Right atrium auricular region (tissue), 2 donors: ENCODE measurements around the gene TINCR. TPM values are rescaled to one million over a fixed set of nuclear protein-coding genes. Genes with fewer than 3 reads are reported as not detected.

Source experiments
- DNase-seq: peaks from one replicate; pipeline ENCODE4 v3.0.0-alpha.2; 2019; ENCODE audit warnings: low spot score
- H3K27ac ChIP-seq, 2 donors: fragments of 200-600 bp; sonication (generic); 1 replicate in 1 of 2; 2 replicates in 1 of 2; pipeline ENCODE4 v1.5.1; 2016 to 2019
- H3K27me3 ChIP-seq, 2 donors: fragments of 200-600 bp; sonication (generic); one replicate each; pipeline versions ENCODE4 v1.5.1 to v1.6.0; 2017 to 2019
- H3K36me3 ChIP-seq: fragments of 200-600 bp; sonication (generic); one replicate; pipeline ENCODE4 v1.5.1; 2016
- H3K4me1 ChIP-seq, 2 donors: fragments of 200-600 bp; sonication (generic); one replicate each; pipeline versions ENCODE4 v1.5.1 to v1.6.0; 2017 to 2019
- H3K4me3 ChIP-seq, 2 donors: fragments of 200-600 bp; sonication (generic); 1 replicate in 1 of 2; 2 replicates in 1 of 2; pipeline ENCODE4 v1.5.1; 2017 to 2019; ENCODE audit warnings: mild to moderate bottlenecking in 1 of 2, moderate library complexity in 1 of 2
- H3K9me3 ChIP-seq, 2 donors: fragments of 200-600 bp; sonication (generic); one replicate each; pipeline ENCODE4 v1.5.1; 2019
- total RNA-seq, 2 donors: library from RNA; depleted of rRNA; stranded (reverse); fragments of >200 nt; gene quantifications; one replicate each; pipeline ENCODE4 v1.1.0, GENCODE V29; 2016
- TF ChIP-seq, protein P1 (sequence below), 2 donors: fragments of 200-600 bp; sonication (generic); IDR thresholded peaks; one replicate each; pipeline ENCODE4 v1.5.1; 2019; ENCODE audit warnings: antibody characterized with exemption in 2 of 2

TINCR gene
- total RNA-seq, 2 donors from 2014 or later: 0.59 TPM; not detected in 1

DNA sequence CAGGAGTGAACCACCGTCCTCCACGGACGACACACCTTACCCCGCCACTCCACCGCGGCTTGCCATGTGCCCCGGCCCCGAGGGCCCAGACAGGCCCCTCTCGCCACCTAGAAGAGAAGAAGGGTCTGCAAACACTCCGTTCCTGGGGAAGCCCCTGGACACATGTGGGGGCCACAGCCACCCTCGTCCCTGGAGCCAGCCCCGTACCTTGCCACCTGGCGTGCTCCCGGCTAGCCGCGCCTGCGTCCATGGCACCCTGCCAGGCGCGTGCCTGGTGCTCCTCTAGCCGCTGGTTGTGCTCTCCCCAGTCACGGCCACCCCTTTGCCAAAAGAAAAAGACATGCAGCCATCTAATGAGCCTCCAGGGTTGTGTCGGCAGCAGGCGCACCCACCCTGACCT is 19.9 kb upstream of the TINCR start:
- no peak overlapping the region for H3K27ac ChIP-seq
- no peak overlapping the region for H3K4me3 ChIP-seq
- no peaks in the 10 kb centered on the region for H3K27me3 ChIP-seq
- TF ChIP-seq, protein P1, sequence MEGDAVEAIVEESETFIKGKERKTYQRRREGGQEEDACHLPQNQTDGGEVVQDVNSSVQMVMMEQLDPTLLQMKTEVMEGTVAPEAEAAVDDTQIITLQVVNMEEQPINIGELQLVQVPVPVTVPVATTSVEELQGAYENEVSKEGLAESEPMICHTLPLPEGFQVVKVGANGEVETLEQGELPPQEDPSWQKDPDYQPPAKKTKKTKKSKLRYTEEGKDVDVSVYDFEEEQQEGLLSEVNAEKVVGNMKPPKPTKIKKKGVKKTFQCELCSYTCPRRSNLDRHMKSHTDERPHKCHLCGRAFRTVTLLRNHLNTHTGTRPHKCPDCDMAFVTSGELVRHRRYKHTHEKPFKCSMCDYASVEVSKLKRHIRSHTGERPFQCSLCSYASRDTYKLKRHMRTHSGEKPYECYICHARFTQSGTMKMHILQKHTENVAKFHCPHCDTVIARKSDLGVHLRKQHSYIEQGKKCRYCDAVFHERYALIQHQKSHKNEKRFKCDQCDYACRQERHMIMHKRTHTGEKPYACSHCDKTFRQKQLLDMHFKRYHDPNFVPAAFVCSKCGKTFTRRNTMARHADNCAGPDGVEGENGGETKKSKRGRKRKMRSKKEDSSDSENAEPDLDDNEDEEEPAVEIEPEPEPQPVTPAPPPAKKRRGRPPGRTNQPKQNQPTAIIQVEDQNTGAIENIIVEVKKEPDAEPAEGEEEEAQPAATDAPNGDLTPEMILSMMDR (IDR thresholded peaks at IDR 0.05): no peak
- peaks cover 0 to 41% of the 10 kb centered on the region in 2 donors for H3K4me1 ChIP-seq
- peaks cover 72% of the 10 kb centered on the region for H3K36me3 ChIP-seq
- no peak for DNase-seq
- no peaks in the 10 kb centered on the region for H3K9me3 ChIP-seq

DNA sequence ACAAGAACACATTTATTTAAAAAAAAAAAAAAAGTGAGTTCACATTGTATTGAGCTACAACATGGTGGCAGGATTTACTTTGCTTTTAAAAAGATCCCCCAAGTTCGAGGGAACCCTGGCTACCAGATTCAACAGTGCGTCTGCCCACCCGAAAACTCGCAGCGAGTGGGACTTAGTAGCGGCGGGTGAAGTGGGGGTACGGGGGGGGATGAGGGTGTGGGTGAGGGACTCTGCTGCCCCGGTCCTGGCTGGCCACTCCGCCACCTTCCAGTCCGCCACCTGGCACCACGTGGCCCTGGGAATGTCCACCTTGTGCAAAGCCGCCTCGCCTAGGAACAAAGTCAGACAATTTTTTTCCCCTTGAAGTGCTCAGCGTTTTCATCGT is 19.3 kb upstream of the TINCR start:
- H3K4me3 ChIP-seq: no peak overlapping the region
- peaks cover 70% of the 10 kb centered on the region for H3K36me3 ChIP-seq
- no peaks in the 10 kb centered on the region for H3K27me3 ChIP-seq
- TF ChIP-seq, protein P1 (IDR thresholded peaks at IDR 0.05): no peak
- no peak for DNase-seq
- H3K27ac ChIP-seq: no peak overlapping the region
- peaks cover 0 to 41% of the 10 kb centered on the region in 2 donors for H3K4me1 ChIP-seq
- no peaks in the 10 kb centered on the region for H3K9me3 ChIP-seq

DNA sequence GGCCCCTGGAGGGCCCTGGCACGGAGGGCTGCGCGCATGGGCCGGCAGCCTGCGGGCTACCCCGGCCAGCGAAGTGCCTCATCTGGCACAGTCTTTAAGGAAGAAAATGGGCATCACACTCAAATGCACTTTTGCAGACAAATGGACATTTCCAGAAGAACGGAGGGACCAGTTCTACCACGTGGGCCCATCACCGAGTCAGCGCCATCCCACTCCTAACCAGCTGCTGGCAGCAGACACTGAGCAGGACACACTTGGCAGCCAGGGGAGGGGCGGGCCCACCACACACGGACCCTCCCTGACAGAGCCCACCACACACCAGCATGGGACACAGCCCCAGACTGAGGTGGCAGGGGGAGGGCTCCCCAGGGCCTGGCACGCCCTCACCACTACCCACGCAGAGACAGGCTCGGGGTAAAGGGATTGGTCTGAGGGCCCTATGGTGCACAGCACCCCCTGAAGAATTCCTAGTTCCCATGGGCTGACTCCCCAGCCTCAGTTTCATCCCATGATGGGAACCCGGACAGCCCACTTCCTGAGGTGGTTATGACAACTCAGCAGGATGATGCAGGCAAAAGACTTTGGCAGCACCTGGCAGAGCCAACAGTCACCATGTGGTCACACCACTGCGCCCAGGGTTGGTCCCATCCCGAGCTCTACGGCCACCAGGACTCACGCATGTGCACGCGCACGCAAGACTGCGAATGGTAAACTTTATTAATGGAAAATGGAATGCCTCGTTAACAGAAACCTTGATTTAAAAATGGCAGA is 18.7 kb upstream of the TINCR start:
- Histone ChIP-seq H3K27ac (peak overlapping the region; percentile 49), H3K36me3 (peaks cover 64% of the 10 kb centered on the region)

DNA sequence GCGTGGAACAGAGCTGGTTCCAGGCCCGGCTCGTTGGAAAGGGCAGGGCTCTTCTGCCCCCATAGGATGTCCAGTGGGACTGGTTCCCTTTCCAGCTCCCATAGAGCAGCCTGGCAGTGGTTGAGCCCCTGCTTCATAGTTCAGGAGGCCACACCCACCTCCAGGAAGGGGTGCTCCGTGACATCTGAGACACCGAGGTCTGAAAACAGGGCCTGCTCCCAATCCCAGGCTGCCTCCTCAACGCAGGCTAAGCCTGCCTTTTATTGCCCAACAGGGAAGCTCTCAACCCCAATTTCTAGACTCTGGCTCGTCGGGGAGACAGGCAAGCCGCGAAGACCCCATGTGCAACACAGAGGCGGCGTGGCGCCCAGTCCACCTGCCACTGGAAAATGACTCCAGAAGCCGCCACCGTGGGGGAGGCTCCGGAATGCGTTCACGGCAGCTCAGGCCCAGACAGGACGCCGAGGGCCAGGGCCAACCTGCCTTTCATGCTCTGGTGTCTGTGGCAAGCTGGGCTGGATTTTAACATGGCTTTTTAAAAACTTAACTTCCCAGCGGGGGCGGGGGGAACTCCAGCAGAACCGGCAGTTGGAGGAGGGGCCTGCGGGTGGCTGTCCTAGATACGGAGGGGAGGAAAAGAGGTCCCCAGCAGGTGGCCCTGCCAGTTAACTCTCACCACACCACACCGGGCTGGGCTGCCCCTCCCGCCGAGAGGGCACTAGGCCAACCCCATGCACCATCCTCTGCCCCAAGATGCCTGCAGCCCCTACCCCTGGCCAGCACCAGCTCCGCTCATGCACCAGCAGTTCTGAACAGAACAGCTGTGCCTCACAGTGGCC is 17.9 kb upstream of the TINCR start:
- H3K9me3 ChIP-seq: no peaks in the 10 kb centered on the region
- TF ChIP-seq, protein P1 (IDR thresholded peaks at IDR 0.05): no peak
- peak overlapping the region; percentile 49 for H3K27ac ChIP-seq
- H3K36me3 ChIP-seq: peaks cover 56% of the 10 kb centered on the region
- no peak overlapping the region for H3K4me3 ChIP-seq
- H3K4me1 ChIP-seq: peaks cover 0 to 41% of the 10 kb centered on the region in 2 donors
- no peaks in the 10 kb centered on the region for H3K27me3 ChIP-seq
- peak; percentile 60 for DNase-seq

More for the DNA sequence above, 18.7 kb upstream of the TINCR start:
- TF ChIP-seq, protein P1 (IDR thresholded peaks at IDR 0.05): no peak
- no peak for DNase-seq
- H3K4me3 ChIP-seq: no peak overlapping the region
- H3K27me3 ChIP-seq: no peaks in the 10 kb centered on the region
- H3K4me1 ChIP-seq: peaks cover 0 to 41% of the 10 kb centered on the region in 2 donors
- no peaks in the 10 kb centered on the region for H3K9me3 ChIP-seq

DNA sequence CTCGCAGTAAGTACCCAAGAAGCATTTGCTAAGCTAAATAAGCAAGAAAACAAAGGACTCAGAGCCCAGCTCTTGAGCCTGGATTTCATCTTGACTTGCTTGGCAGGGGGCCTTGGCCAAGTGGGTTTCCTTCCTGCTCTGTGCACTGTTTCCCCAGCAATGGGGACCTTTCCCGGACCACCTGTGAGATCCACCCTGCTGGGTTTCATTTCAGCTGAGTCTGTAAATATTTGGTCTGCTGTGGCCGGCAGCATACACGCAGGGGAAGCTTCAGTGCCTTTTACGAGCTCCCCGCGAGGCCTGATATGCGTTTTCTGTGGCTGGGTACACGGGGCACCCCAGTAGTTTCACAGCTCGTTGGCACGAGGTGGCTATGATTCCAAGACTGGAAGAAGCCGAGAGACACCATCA is 12.4 kb upstream of the TINCR start:
- H3K4me3 ChIP-seq: no peak overlapping the region
- no peak for DNase-seq
- H3K9me3 ChIP-seq: no peaks in the 10 kb centered on the region
- H3K27ac ChIP-seq: no peak overlapping the region
- H3K36me3 ChIP-seq: peaks cover 11% of the 10 kb centered on the region
- no peaks in the 10 kb centered on the region for H3K27me3 ChIP-seq
- TF ChIP-seq, protein P1 (IDR thresholded peaks at IDR 0.05): no peak
- H3K4me1 ChIP-seq: peaks cover 0 to 10% of the 10 kb centered on the region in 2 donors
